Stimulated activated CD8-positive, alpha-beta memory T cell treated with anti-CD3 and anti-CD28 coated beads, Interleukin-7, amount 100 ng/mL, for 48 hours (primary cell): Measurements from ENCODE around the gene NIPAL4.
A peak's percentile ranks its signal among the peaks of the same experiment; 100 is the strongest.

Experiments used
- DNase-seq, 2 donors: peaks; one replicate each; pipeline ENCODE4 v3.0.0-alpha.2; 2020; ENCODE audit warnings: low read depth in 1 of 2; ENCODE audit errors: extremely low read depth in 1 of 2

NIPAL4 gene

GRCh38 chr5:157460921-157461792 lies 1.1 kb downstream of the NIPAL4 start:
- no peak for DNase-seq

GRCh38 chr5:157463081-157463480 lies 3.1 kb downstream of the NIPAL4 start:
- no peak for DNase-seq

- no peak for DNase-seq
Observed at GRCh38 chr5:157463621-157464518, 3.9 kb downstream of the NIPAL4 start.

DNA sequence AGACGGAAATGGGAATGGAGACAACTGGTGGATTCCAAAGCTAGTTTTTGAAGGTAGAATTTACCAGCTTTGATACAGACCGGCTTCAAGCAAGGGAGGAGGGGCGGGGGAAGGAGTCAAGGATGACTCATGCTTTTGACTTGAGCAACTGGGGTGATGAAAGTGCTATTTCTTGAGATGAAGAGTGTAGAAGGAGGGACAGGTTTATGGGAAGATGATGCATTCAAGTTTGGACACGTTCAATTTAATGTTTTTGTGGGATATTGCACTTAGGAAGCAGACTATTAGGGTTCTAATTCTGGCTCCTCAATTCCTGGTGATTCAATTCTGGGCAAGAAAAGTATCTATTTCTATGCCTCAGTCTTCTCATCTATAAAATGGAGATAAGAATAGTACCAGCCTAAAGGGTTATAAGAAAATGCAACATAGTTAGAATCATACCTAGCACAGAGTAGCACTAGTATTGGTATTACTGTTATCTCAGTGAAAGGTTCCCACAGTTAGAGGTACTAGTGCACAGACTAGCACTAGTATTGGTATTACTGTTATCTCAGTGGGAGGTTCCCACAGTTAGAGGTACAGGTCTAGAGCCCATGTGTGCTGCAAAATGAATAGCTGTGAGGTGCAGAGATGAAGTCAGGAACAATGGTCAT lies 4.6 kb downstream of the NIPAL4 start:
- peak; percentile 17 to 61 for DNase-seq

- no peak for DNase-seq
Observed at GRCh38 chr5:157468293-157468965, 8.4 kb downstream of the NIPAL4 start.

- DNase-seq, result no peak
Observed at GRCh38 chr5:157469073-157469472, 9.1 kb downstream of the NIPAL4 start.

GRCh38 chr5:157469687-157470086 lies 9.7 kb downstream of the NIPAL4 start:
- DNase-seq, result no peak

DNA sequence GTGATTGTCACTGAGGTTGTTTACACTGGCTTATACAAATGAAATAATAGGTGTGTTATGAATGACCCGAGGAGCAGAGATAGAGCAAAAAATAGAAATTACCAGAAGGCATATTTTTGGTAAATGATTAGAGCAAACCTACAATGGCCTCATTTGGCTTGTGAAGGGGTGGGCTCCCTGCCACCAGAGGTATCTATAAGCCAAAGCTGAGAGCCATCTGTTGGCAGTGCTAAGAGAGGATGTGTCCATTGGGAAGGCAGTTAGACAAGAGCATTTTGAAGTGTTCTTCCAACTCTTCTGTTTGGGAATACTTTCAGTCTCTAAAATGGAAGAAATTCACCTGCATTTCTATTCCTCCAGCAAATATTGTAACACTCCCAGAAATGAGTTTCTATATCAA lies 10.6 kb downstream of the NIPAL4 start:
- DNase-seq, result no peak

DNA sequence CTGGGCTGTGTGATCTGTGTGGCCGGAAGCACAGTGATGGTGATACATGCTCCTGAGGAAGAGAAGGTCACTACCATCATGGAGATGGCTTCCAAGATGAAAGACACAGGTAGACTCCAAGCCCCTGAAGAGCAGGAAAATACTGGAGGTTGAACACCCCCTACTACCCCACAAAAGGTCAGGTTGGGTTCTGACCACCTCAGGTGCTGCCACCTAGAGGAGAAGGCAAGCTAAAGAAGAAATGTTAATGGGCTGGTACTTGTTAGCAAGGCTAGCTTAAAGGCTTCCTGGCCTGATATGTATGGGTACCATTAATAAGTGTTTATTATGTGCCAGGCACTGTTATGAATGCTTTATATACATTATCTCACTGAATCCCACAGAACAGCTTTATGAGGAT lies 11.7 kb downstream of the NIPAL4 start:
- no peak for DNase-seq

DNA sequence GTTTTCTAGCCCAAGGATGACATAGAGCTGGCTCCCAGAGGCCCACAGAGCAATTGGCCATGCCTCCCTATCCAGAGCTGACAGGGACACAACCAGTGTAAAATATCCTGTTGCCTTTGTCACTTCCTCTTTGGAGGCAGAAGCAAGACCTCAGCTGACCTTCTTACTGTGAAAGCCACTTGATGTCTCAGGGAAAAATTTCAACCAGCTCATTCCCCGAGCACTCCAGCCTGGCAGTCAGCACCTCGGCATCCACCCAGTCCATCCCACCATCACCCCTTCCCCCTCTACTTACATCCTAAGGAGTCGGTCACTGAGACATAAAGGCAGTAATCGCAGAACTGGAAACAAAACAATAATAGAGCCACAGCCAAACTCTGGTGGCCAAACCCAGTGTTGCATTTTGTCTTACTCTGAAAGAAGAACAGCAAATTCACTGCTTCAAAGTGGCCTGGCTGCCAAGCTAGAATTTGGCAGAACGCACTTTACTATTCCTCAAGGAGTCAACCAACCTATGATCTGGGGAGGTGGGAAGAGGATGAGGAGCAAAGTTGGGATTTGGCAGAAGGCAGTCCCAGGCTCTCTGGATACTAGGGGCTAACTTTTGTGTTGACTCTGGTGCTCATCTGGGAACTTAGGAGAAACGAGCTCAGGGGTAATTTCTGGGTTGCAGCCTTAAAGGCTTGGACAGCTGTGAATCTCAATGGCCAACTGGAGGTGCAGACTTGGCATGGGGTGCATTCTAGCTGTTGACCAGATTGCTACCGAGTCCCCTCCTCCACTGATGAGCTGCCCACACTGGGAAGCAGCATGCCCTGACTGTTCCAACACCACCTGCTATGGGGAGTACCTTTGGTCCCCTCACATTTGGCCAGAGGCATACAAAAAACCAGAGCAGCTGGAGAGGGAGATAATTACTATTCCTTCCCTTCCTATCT lies 13.6 kb downstream of the NIPAL4 start:
- no peak for DNase-seq

GRCh38 chr5:157475432-157475831 lies 15.4 kb downstream of the NIPAL4 start:
- DNase-seq, result no peak

DNA sequence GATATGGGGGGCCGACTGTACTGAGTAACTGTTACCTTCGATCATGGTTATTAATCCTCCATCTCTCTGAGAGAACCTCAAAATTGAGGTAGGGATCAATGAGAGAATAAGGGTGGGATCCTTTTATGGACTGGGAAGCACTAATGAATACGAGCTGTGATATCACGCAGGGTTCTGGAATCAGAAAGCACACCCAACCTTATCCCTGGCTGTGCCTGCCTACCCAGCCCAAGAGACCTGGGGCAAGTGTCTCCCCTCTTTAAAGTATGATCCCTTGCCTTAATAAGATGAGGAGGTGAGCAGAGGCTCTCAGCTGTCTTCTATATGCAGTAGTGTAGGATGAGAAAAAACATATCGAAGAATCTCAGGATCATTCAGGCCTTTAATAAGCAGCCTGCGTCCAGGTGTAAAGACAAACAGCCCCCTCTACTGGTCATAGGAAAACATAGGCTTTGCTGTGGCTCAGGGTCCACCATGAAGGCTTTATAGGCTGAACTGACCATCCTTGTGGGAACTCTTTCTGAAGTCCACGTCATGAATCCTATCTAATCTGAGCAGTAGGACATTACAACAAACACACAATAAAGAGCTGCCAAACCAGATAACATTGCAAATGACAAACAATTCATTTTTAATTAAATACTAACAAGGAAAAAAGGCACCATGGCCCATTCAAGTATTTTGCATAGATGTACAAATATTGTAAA lies 16.8 kb downstream of the NIPAL4 start:
- no peak for DNase-seq

GRCh38 chr5:157477814-157478494 lies 17.9 kb downstream of the NIPAL4 start:
- no peak for DNase-seq

GRCh38 chr5:157478726-157479125 lies 18.7 kb downstream of the NIPAL4 start:
- no peak for DNase-seq

GRCh38 chr5:157479166-157479565 lies 19.2 kb downstream of the NIPAL4 start:
- no peak for DNase-seq

DNA sequence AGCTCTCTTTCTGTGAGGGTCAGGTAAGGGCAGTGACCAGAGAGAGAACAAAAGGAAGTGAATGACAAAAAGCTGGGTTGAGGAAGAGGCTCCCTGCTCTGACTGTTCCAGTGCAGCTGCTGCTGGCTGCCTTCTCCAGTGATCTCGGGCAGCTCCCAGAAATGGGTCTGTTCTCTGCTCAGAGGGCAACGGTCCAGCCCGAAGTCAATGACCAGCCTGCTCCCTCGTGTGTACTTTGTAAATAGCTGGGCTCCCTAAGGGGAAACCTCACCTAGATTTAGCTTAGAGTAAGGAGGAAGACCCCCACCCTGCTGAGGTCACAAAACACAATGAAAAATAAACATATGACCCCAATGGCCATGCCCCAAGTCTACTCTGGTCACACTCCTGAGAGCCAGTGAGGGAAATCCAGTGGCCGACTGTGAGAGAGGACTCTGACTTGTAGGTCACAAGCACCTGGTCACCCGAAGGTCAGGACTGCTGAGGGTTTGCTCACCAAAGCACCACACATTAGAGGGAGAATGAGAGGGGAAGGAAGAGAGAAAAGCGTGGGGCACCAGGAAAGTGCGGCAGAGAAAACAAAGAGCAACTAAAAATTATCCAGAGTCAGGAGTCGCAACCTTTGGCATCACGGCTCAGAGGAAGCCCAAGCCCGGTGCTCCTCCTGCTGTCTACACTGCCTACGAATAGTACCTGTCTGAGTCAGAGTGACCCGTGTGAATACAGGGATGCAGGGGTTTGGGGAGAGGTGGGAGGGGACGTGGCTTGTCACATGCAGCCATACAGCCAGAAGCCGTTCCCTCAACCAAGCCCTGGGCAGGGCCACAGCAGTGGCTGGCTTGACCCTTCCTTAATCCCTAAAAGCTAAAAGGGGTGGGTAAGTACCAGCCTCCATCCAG lies 19.8 kb downstream of the NIPAL4 start:
- no peak for DNase-seq

- DNase-seq, result no peak
Observed at GRCh38 chr5:157481265-157481664, 21.3 kb downstream of the NIPAL4 start.
